GM23338 (cell line): ENCODE measurements around the gene PHACTR1. TPM values are rescaled to one million over a fixed set of nuclear protein-coding genes. Genes with fewer than 3 reads are reported as not detected.

Experiments
- ATAC-seq: fragments of 200-7000 bp; cut with Tn5 transposase; 3 replicates; pipeline ENCODE4 v1.9.1; 2020
- DNase-seq: peaks from one replicate; pipeline ENCODE4 v3.0.0-alpha.2; 2015; ENCODE audit warnings: low spot score
- H2AFZ ChIP-seq: fragments of 200-600 bp; sonication (generic); 2 replicates; pipeline ENCODE4 v1.8.0; 2016; ENCODE audit warnings: antibody characterized with exemption, mild to moderate bottlenecking, moderate library complexity
- H3F3A ChIP-seq: fragments of 200-600 bp; sonication (generic); replicated peaks from 2 replicates; pipeline ENCODE4 v1.8.0; 2017; ENCODE audit warnings: antibody characterized with exemption, mixed run types, low read depth
- H3K27ac ChIP-seq: fragments of 200-600 bp; sonication (generic); 2 replicates; pipeline ENCODE4 v1.6.1; 2016; ENCODE audit warnings: low read depth
- H3K27me3 ChIP-seq: fragments of 200-600 bp; sonication (generic); 2 replicates; pipeline ENCODE4 v1.8.0; 2016; ENCODE audit warnings: mild to moderate bottlenecking, mixed run types, moderate library complexity; ENCODE audit not compliant: insufficient read depth
- H3K36me3 ChIP-seq: fragments of 200-600 bp; sonication (generic); 2 replicates; pipeline ENCODE4 v1.8.0; 2016; ENCODE audit warnings: mild to moderate bottlenecking; ENCODE audit not compliant: insufficient read depth
- H3K4me1 ChIP-seq: fragments of 200-600 bp; sonication (generic); 2 replicates; pipeline ENCODE4 v1.8.0; 2016; ENCODE audit warnings: mild to moderate bottlenecking, moderate library complexity; ENCODE audit not compliant: insufficient read depth
- H3K4me2 ChIP-seq: fragments of 200-600 bp; sonication (generic); 2 replicates; pipeline ENCODE4 v1.7.1; 2017; ENCODE audit warnings: mixed run types
- H3K4me3 ChIP-seq: fragments of 200-600 bp; sonication (generic); 2 replicates; pipeline ENCODE4 v1.6.1; 2016; ENCODE audit warnings: mixed run types
- H3K79me2 ChIP-seq: fragments of 200-600 bp; sonication (generic); replicated peaks from 2 replicates; pipeline ENCODE4 v1.8.0; 2017; ENCODE audit warnings: mild to moderate bottlenecking; ENCODE audit not compliant: insufficient read depth
- H3K9me2 ChIP-seq: fragments of 200-600 bp; sonication (generic); 2 replicates; pipeline ENCODE4 v1.8.0; 2017; ENCODE audit not compliant: insufficient read depth
- H4K20me1 ChIP-seq: fragments of 200-600 bp; sonication (generic); replicated peaks from 2 replicates; pipeline ENCODE4 v1.8.0; 2017; ENCODE audit warnings: mild to moderate bottlenecking; ENCODE audit not compliant: insufficient read depth
- H3K27ac Mint-ChIP-seq: 2 replicates; pipeline ENCODE4 v1.8.0; 2020; ENCODE audit warnings: inconsistent platforms, mild to moderate bottlenecking, moderate library complexity, mixed read lengths
- H3K27me3 Mint-ChIP-seq: 3 replicates; pipeline ENCODE4 v1.8.0; 2022; ENCODE audit warnings: low read depth, mild to moderate bottlenecking, moderate library complexity, mixed read lengths, inconsistent platforms; ENCODE audit not compliant: insufficient read depth, poor library complexity
- H3K36me3 Mint-ChIP-seq: 3 replicates; pipeline ENCODE4 v1.8.0; 2021; ENCODE audit warnings: low read depth, mild to moderate bottlenecking, inconsistent platforms, moderate library complexity, mixed read lengths
- H3K4me1 Mint-ChIP-seq: 3 replicates; pipeline ENCODE4 v1.8.0; 2020; ENCODE audit warnings: mild to moderate bottlenecking, inconsistent platforms, mixed read lengths
- H3K4me3 Mint-ChIP-seq: 3 replicates; pipeline ENCODE4 v1.8.0; 2021; ENCODE audit warnings: moderate library complexity, mild to moderate bottlenecking, inconsistent platforms, mixed read lengths
- H3K9me3 Mint-ChIP-seq: 3 replicates; pipeline ENCODE4 v1.8.0; 2020; ENCODE audit warnings: moderate library complexity, mild to moderate bottlenecking, inconsistent platforms, mixed read lengths
- CREB1 ChIP-seq: fragments of 250-450 bp; sonication (Bioruptor Pico); IDR thresholded peaks from 2 replicates; pipeline ENCODE4 v1.5.0; 2020; ENCODE audit warnings: low read depth, mild to moderate bottlenecking, moderate library complexity
- EZH2phosphoT487 ChIP-seq: fragments of 200-600 bp; sonication (generic); IDR thresholded peaks from one replicate; pipeline ENCODE4 v1.8.1; 2018; ENCODE audit warnings: antibody characterized with exemption; ENCODE audit not compliant: unreplicated experiment
- JUNB ChIP-seq: IDR thresholded peaks from one replicate; pipeline ENCODE4 v1.6.1; 2016; ENCODE audit warnings: antibody characterized with exemption; ENCODE audit not compliant: unreplicated experiment
- POLR2AphosphoS5 ChIP-seq: IDR thresholded peaks from 2 replicates; pipeline ENCODE4 v1.6.1; 2016; ENCODE audit warnings: antibody characterized with exemption, low read depth
- ZNF114 ChIP-seq: fragments of 250-450 bp; sonication (Bioruptor Pico); IDR thresholded peaks from 2 replicates; pipeline ENCODE4 v1.5.0; 2020; ENCODE audit warnings: mild to moderate bottlenecking, moderate library complexity
- polyA plus RNA-seq: library from polyadenylated mRNA; unstranded; fragments of >200 nt; fragmentation: Nextera tagmentation; extraction: Ambion mirVana; gene quantifications from 2 replicates; pipeline ENCODE4 v1.2.1, GENCODE V29; 2016
- total RNA-seq: library from RNA; depleted of rRNA; stranded (reverse); fragments of >200 nt; shearing (Covaris generic); gene quantifications from 2 replicates; pipeline ENCODE4 v1.2.3, GENCODE V29; 2014
- TF ChIP-seq, protein P1 (sequence below): fragments of 250-450 bp; sonication (Bioruptor Pico); IDR thresholded peaks from 2 replicates; pipeline ENCODE4 v1.5.0; 2020; ENCODE audit warnings: mild to moderate bottlenecking, moderate library complexity

PHACTR1 gene
- total and polyA plus RNA-seq, 2 experiments from 2014 or later, result 5.9 to 19.3 TPM

- TF ChIP-seq, protein P1, sequence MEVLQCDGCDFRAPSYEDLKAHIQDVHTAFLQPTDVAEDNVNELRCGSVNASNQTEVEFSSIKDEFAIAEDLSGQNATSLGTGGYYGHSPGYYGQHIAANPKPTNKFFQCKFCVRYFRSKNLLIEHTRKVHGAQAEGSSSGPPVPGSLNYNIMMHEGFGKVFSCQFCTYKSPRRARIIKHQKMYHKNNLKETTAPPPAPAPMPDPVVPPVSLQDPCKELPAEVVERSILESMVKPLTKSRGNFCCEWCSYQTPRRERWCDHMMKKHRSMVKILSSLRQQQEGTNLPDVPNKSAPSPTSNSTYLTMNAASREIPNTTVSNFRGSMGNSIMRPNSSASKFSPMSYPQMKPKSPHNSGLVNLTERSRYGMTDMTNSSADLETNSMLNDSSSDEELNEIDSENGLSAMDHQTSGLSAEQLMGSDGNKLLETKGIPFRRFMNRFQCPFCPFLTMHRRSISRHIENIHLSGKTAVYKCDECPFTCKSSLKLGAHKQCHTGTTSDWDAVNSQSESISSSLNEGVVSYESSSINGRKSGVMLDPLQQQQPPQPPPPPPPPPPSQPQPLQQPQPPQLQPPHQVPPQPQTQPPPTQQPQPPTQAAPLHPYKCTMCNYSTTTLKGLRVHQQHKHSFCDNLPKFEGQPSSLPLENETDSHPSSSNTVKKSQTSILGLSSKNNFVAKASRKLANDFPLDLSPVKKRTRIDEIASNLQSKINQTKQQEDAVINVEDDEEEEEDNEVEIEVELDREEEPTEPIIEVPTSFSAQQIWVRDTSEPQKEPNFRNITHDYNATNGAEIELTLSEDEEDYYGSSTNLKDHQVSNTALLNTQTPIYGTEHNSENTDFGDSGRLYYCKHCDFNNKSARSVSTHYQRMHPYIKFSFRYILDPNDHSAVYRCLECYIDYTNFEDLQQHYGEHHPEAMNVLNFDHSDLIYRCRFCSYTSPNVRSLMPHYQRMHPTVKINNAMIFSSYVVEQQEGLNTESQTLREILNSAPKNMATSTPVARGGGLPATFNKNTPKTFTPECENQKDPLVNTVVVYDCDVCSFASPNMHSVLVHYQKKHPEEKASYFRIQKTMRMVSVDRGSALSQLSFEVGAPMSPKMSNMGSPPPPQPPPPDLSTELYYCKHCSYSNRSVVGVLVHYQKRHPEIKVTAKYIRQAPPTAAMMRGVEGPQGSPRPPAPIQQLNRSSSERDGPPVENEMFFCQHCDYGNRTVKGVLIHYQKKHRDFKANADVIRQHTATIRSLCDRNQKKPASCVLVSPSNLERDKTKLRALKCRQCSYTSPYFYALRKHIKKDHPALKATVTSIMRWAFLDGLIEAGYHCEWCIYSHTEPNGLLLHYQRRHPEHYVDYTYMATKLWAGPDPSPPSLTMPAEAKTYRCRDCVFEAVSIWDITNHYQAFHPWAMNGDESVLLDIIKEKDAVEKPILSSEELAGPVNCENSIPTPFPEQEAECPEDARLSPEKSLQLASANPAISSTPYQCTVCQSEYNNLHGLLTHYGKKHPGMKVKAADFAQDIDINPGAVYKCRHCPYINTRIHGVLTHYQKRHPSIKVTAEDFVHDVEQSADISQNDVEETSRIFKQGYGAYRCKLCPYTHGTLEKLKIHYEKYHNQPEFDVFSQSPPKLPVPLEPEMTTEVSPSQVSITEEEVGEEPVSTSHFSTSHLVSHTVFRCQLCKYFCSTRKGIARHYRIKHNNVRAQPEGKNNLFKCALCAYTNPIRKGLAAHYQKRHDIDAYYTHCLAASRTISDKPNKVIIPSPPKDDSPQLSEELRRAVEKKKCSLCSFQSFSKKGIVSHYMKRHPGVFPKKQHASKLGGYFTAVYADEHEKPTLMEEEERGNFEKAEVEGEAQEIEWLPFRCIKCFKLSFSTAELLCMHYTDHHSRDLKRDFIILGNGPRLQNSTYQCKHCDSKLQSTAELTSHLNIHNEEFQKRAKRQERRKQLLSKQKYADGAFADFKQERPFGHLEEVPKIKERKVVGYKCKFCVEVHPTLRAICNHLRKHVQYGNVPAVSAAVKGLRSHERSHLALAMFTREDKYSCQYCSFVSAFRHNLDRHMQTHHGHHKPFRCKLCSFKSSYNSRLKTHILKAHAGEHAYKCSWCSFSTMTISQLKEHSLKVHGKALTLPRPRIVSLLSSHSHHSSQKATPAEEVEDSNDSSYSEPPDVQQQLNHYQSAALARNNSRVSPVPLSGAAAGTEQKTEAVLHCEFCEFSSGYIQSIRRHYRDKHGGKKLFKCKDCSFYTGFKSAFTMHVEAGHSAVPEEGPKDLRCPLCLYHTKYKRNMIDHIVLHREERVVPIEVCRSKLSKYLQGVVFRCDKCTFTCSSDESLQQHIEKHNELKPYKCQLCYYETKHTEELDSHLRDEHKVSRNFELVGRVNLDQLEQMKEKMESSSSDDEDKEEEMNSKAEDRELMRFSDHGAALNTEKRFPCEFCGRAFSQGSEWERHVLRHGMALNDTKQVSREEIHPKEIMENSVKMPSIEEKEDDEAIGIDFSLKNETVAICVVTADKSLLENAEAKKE (CRISPR knock-in tag), result no peak
- no peak for TF ChIP-seq JUNB
- TF ChIP-seq CREB1, result no peak
These were observed 101.8 kb downstream of the PHACTR1 start (continued) for GRCh38 chr6:12818324-12818723.

GRCh38 chr6:12823847-12824246, 107.3 kb downstream of the PHACTR1 start:
- no peak for DNase-seq
- Histone ChIP-seq H3K9me2 (no peaks in the 10 kb centered on the region), H4K20me1 (no peaks in the 10 kb centered on the region), H3K36me3 (no peaks in the 10 kb centered on the region), H3F3A (no peaks in the 10 kb centered on the region), H3K79me2 (no peaks in the 10 kb centered on the region), H3K27ac (no peak overlapping the region), H3K4me3 (no peak overlapping the region), H3K27me3 (no peaks in the 10 kb centered on the region), H3K4me2 (no peak overlapping the region), H2AFZ (no peak overlapping the region), H3K4me1 (peaks cover 15% of the 10 kb centered on the region)
- Mint-ChIP-seq H3K27me3 (peaks cover 2% of the 10 kb centered on the region), H3K4me1 (peaks cover 19% of the 10 kb centered on the region; the same call in 2 of the 3 replicates), H3K4me3 (no peak overlapping the region), H3K9me3 (no peaks in the 10 kb centered on the region), H3K27ac (no peak overlapping the region), H3K36me3 (no peaks in the 10 kb centered on the region)
- no peak for TF ChIP-seq POLR2AphosphoS5
- no peak for TF ChIP-seq EZH2phosphoT487
- TF ChIP-seq ZNF114 (CRISPR knock-in tag), result no peak
- ATAC-seq, result no peak
